ENCODE data around the gene TMEM198.

Gene TMEM198

DNA sequence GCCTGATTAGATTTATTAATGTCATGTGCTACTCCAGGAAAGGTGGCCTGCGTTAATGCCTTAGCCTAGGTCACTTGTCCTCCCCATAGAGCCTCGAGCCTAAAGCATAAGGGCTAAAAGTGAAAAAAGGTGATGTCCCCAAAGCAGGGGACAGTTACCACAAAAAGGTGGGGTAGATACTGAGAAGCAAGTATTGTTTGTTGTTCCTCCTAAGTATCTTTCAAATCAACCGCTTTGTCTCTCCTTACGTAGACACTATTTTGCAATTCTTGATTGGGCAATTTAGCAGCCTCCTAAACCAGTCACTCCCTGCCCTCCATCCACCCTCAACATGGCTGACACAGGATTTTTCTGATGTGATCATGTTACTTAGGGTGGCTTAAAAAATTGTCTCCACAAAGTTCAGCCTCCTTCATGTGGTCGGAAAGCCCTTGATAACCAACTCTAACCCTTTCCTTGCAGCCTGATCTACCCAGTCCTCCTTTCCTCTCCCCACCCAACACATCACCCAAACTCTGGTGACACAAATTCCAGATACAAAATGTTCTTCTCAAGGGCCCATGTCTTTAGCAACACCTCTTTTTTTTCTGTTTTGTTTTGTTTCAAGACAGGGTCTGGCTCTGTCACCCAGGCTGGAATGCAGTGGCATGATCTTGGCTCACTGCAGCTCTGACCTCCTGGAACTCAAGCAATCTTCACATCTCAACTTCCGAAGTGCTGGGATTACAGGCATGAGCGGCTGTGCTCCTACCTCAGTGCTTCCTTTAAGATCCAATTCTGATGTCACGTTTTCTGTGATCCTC is 35.2 kb downstream of the TMEM198 start:
- no peak for DNase-seq (ENCODE audit: low read depth in 2 of 2)

DNA sequence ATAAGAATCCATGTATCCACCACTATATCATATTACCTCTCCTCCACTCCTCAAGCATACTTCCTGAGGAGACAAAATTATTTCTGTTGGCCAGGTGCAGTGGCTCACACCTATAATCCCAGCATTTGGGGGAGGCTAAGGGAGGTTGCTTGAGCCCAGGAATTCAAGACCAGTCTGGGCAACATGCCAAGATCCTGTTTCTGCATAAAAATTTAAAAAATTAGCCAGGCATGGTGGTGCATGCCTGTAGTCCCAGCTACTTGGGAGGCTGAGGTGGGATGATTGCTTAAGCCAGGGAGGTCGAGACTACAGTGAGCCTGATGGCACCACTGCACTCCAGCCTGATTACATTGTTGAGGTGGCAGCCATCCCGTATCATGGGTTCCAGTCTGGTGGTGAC is 37.5 kb downstream of the TMEM198 start:
- no peak for DNase-seq (ENCODE audit: low read depth in 2 of 2)

DNA sequence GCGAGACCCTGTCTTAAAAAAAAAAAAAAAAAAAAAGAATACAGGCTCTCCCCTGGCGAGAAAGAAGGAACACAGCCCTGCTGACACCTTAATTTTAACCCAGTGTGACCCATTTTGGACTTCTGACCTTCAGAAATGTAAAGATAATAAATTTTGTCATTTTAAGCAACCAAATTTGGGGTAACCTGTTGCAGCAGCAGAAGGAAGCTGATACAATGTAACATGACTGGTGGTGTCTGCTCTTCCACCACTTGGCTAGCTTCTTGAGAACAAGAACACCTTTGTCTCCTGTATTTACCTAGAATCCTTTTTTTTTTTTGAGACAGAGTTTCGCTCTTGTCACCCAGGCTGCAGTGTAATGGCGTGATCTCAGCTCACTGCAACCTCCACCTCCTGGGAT is 47.3 kb downstream of the TMEM198 start:
- DNase-seq (ENCODE audit: low read depth in 2 of 2), result no peak

DNA sequence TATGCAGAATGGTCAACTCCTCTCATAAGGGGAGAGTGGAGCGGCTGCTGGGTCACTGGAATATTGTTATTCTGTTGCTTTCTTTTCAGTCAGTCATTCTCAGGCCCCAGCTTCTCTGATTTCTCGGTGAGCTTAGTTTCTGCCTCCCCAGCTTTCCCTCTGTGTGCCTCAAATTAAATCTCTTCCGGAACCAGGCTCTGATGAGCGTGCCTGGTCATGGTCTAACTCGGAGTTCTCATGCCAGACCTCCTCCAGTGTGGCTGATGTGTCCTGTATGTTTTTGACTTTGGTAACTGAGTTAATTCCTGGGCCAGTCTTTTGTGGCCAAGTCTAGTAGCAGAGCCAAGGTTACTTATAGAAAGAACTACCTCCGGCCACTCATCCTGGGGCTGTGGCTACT is 48.9 kb downstream of the TMEM198 start:
- DNase-seq (ENCODE audit: low read depth in 2 of 2), result no peak

DNA sequence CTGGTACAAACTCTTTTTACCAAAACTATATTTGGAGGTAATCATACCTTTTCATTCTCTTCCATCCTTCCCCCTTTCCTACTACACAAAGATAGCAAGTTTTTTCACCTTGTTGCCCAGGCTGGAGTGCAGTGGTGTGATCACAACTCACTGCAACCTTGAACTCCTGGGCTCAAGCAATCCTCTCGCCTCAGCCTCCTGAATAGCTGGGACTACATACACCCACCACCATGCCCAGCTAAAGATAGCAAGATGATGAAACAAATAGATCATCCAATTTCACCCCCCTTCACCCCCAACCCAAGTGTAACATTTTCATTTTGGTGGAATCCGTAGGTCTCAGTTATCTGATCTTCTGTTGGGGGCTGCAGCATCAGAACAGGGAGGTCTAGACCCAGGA is 49.3 kb downstream of the TMEM198 start:
- no peak for DNase-seq (ENCODE audit: low read depth in 2 of 2)

DNA sequence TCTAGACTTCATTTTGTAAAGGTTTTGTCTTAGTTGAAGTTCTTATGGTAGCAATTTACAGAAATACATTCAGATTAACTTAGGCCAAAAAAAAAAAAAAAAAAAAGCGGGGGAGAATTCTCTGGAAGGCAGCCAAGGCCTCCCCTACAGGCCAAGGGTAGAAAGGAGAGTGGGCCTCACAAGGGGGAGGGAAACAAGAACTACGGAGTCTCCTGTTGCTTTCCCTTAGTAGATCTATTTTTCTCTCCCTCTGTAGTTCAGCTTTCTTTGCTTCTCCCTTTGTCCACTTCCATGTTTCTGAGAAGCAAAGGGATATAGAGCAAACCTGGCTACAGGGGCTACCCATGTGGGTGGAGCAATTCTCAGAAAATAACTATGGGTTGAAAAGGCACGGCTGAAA is 51.4 kb downstream of the TMEM198 start:
- DNase-seq (ENCODE audit: low read depth in 2 of 2), result no peak

DNA sequence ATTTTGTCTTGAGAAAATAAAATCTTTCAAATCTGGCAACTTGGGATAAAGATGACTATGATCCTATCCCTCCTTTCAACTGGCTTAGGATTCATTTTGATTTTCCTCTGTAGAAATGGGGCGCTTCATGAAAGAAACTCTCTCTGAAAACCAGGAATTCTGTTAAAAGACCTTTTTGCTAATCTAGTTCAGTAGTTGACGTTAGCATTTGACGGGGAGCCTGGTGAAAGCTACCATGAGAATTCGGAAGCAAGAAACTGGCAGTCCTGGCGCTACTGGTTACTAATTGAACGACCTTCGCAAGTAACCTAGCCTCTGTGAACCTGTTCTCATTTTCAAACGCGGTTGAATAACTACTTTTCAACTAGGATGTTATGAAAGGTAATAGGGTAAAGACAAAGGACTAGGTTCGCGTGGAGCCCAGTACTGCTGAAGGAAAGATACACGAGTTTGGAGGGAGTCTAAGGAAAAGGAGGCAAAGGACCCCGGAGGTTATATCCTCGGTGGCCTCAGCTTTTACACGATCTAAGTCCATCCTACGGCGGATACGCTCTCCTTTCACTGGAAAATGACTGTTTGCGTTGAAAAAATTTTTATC is 53.2 kb downstream of the TMEM198 start:
- no peak for DNase-seq (ENCODE audit: low read depth in 2 of 2)

DNA sequence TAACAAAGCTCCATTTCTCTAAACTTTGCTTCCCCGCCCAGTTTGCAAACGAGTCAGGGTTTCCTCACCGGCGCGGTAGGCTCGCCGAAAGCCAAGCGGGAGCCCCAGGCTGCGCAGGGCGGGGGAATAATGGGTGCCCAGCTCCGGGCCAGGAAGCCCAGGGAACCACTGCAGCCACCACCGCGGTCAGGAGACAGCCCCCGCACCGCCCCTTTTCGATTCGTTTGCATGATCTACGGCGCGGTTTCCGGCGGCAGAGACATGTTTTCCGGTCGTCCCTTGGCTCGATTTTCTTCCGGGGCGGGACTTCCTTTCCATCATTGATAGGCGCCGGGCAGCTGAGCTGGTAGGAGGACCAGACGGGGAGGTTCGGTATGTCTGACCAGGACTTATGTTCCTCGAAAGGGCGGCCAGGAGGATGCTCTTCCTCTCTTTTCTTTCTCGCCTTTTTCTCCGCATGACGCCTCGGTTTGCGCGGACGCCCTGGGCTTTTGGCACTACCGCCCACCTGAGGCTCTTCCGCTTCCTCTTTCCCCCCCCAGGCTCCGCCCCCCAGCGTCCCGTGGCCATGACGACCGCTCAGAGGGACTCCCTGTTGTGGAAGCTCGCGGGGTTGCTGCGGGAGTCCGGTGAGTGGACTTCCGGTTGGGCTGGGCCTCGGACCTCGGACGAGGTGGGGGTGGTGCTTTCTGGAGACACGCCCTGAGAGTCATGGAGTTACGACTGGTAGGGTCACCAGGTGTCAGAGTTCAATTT is 53.9 kb downstream of the TMEM198 start, which contains the start of gene STK11IP:
Gene STK11IP, plus strand, starts transcription at position 306 of the 756 bp plus-strand sequence. Its CDS starts 263 bp downstream, at position 569.
- peak; percentile 84 to 88 for DNase-seq (ENCODE audit: low read depth in 2 of 2)

DNA sequence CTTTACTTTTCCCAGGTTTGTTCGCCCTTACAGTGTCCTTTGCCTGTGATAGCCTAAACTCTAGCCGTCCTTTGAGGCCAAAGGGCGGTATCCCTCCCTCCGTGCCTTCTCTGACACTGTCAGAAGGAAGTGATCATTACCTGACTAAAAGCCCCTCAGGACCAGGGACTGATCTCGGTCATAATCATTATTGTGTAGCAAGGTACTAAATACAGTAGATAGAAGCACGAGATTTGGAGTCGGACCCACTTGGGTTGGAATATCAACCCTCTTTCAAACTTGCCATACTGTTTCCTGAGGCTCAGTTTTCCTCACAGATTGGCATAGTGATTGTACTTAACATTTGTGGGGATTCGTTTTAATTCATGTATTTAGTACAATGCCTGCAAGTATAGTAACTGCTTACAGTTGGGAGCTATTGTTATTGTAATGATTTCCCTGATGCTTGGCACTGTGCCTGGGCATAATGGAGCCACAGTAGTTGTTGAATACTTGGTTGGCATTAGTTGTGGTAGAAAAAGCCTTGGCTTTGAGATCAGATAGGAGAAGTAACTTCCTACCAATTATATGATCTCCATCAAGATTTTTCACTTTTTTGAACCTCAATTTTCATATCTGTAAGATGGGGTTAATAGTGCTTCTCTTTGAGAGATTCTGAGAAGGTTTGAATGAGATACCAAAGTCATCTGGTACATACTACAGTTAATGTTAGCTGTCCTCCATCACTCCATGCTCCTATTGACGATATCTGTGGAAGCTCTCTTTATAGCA is 54.7 kb downstream of the TMEM198 start:
- DNase-seq (ENCODE audit: low read depth in 2 of 2), result no peak
